GM18861 (cell line): ENCODE data around the gene LRPPRC.
"Not testable (repeated sequence)": the region's sequence is repeated elsewhere in the genome, so short reads cannot be mapped to it uniquely, and the experiment has no call there.

Source experiments
- ATAC-seq: cut with Tn5 transposase; IDR thresholded peaks from one replicate; pipeline ENCODE4 v1.9.1; 2021; ENCODE audit not compliant: unreplicated experiment

LRPPRC gene

GRCh38 chr2:43911136-43911790, 84.5 kb downstream of the LRPPRC start:
- not testable (repeated sequence) for ATAC-seq

GRCh38 chr2:43906448-43907109, 89.2 kb downstream of the LRPPRC start:
- no peak for ATAC-seq

- no peak for ATAC-seq
These were observed 89.9 kb downstream of the LRPPRC start for GRCh38 chr2:43905871-43906270.

GRCh38 chr2:43905371-43905803, 90.4 kb downstream of the LRPPRC start:
- ATAC-seq = no peak

GRCh38 chr2:43899589-43899988, 96.2 kb downstream of the LRPPRC start:
- ATAC-seq = no peak

GRCh38 chr2:43898838-43899346, 96.9 kb downstream of the LRPPRC start:
- ATAC-seq = no peak

GRCh38 chr2:43898134-43898837, 97.5 kb downstream of the LRPPRC start:
- ATAC-seq = no peak

GRCh38 chr2:43897492-43897891, 98.3 kb downstream of the LRPPRC start:
- ATAC-seq = no peak

- ATAC-seq = no peak
These were observed 98.9 kb downstream of the LRPPRC start for GRCh38 chr2:43896906-43897305.

GRCh38 chr2:43894743-43895142, 101.0 kb downstream of the LRPPRC start:
- ATAC-seq = no peak

GRCh38 chr2:43890855-43891254, 104.9 kb downstream of the LRPPRC start:
- no peak for ATAC-seq

GRCh38 chr2:43889416-43889815, 106.4 kb downstream of the LRPPRC start:
- ATAC-seq = no peak

GRCh38 chr2:43887176-43887575, 108.6 kb downstream of the LRPPRC start:
- ATAC-seq = no peak

GRCh38 chr2:43885132-43885632, 110.6 kb downstream of the LRPPRC start:
- no peak for ATAC-seq

- no peak for ATAC-seq
These were observed 111.1 kb downstream of the LRPPRC start for GRCh38 chr2:43884689-43885088.

GRCh38 chr2:43882312-43882711, 113.5 kb downstream of the LRPPRC start:
- no peak for ATAC-seq

GRCh38 chr2:43880952-43881351, 114.8 kb downstream of the LRPPRC start:
- no peak for ATAC-seq

GRCh38 chr2:43880471-43880870, 115.3 kb downstream of the LRPPRC start:
- ATAC-seq = no peak

- ATAC-seq = no peak
These were observed 116.5 kb downstream of the LRPPRC start for GRCh38 chr2:43879261-43879660.

- peak; percentile 70 for ATAC-seq
These were observed 117.9 kb downstream of the LRPPRC start for GRCh38 chr2:43877782-43878464.
